ENCODE data around the gene KANK4. TPM values are rescaled to one million over a fixed set of nuclear protein-coding genes. Genes with fewer than 3 reads are reported as not detected.

The KANK4 gene
- total and polyA plus RNA-seq, 2 of the 8 experiments (the other 6 are each of a cell fraction or from before 2014, with no cell fraction given) = 0.22 to 0.26 TPM

GRCh38 chr1:62218604-62219003 lies 100.6 kb downstream of the KANK4 start (continued):
- TF ChIP-seq CHD7 (IDR thresholded peaks at IDR 0.05; ENCODE audit: insufficient replicate concordance, low read length) (no peak), YY1 (IDR thresholded peaks at IDR 0.05; ENCODE audit: low read depth, low read length) (no peak), PHF8 (conservative IDR thresholded peaks at IDR 0.05; ENCODE audit: low read depth, low read length) (no peak), SP4 (IDR thresholded peaks at IDR 0.05; ENCODE audit: low read length) (no peak), SIN3A (conservative IDR thresholded peaks at IDR 0.05 in 1 of 2, IDR thresholded peaks at IDR 0.05 in 1 of 2; ENCODE audit: low read depth in 1 of 2, low read length in 2 of 2) (no peak), TCF12 (IDR thresholded peaks at IDR 0.05; ENCODE audit: low read depth, low read length) (no peak)

Data from H1 (cell line).